K562 (cell line): Measurements from ENCODE around the gene KLHL22. TPM values are rescaled to one million over a fixed set of nuclear protein-coding genes. Genes with fewer than 3 reads are reported as not detected.

Experiments used
- ATF3 ChIP-seq, 2 experiments: fragments of 450-650 bp in 1 of 2; sonication (generic) in 1 of 2; formaldehyde crosslinking in 1 of 2; IDR thresholded peaks in 1 of 2; conservative IDR thresholded peaks in 1 of 2; 2 replicates each; pipeline versions ENCODE4 v1.6.1 to v1.8.1; 2016 to 2023; ENCODE audit warnings: mild to moderate bottlenecking in 2 of 2, moderate library complexity in 2 of 2, inconsistent platforms in 1 of 2, missing genetic modification reagents in 1 of 2
- CBX1 ChIP-seq: sonication (generic); IDR thresholded peaks from 2 replicates; pipeline ENCODE4 v1.6.1; 2016; ENCODE audit warnings: antibody characterized with exemption, low read depth, mild to moderate bottlenecking
- CBX8 ChIP-seq: fragments of 200-600 bp; sonication (generic); IDR thresholded peaks from 2 replicates; pipeline ENCODE4 v1.6.1; 2012; ENCODE audit warnings: borderline replicate concordance, mixed run types, low read depth, mild to moderate bottlenecking, moderate library complexity, mixed read lengths, low read length, control low read depth, inconsistent platforms; ENCODE audit not compliant: poor library complexity, severe bottlenecking; ENCODE audit errors: extremely low read depth
- DEAF1 ChIP-seq: fragments of 450-650 bp; formaldehyde crosslinking; IDR thresholded peaks from 2 replicates; pipeline ENCODE4 v1.4.0; 2020; ENCODE audit warnings: mild to moderate bottlenecking, moderate library complexity
- FOXJ2 ChIP-seq: fragments of 200-800 bp; sonication (Bioruptor generic); IDR thresholded peaks from 2 replicates; pipeline ENCODE4 v1.6.1; 2016; ENCODE audit warnings: missing genetic modification characterization, missing compliant biosample characterization
- GABPA ChIP-seq: fragments of 200-800 bp; sonication (Bioruptor generic); conservative IDR thresholded peaks from 2 replicates; pipeline ENCODE4 v1.6.1; 2016; ENCODE audit warnings: low read depth, missing genetic modification characterization, missing compliant biosample characterization
- MAFK ChIP-seq: IDR thresholded peaks from 2 replicates; pipeline ENCODE4 v1.6.1; 2011; ENCODE audit warnings: low read length, improper control_type of control experiment
- MTF1 ChIP-seq: fragments of 250-450 bp; sonication (Bioruptor Pico); IDR thresholded peaks from 2 replicates; pipeline ENCODE4 v1.9.0; 2021; ENCODE audit warnings: moderate library complexity, mild to moderate bottlenecking, inconsistent platforms, borderline replicate concordance
- NFYB ChIP-seq: IDR thresholded peaks from 2 replicates; pipeline ENCODE4 v1.6.1; 2011; ENCODE audit warnings: mild to moderate bottlenecking, moderate library complexity; ENCODE audit not compliant: insufficient read length; ENCODE audit errors: extremely low read depth
- NR1H2 ChIP-seq: sonication (generic); formaldehyde crosslinking; IDR thresholded peaks from 2 replicates; pipeline ENCODE4 v1.4.0; 2020; ENCODE audit warnings: mild to moderate bottlenecking, missing genetic modification reagents
- PHTF2 ChIP-seq: fragments of 250-450 bp; sonication (Bioruptor Pico); IDR thresholded peaks from 2 replicates; pipeline ENCODE4 v1.5.0; 2021; ENCODE audit warnings: mild to moderate bottlenecking
- POLR2G ChIP-seq: fragments of 200-400 bp; formaldehyde crosslinking; IDR thresholded peaks from 2 replicates; pipeline ENCODE4 v1.6.1; 2017; ENCODE audit warnings: low read depth, mild to moderate bottlenecking, antibody characterized with exemption, low read length, moderate library complexity
- RAD21 ChIP-seq, 2 experiments: fragments of 250-450 bp in 1 of 2; fragments of 450-650 bp in 1 of 2; sonication (Bioruptor Pico) in 1 of 2; formaldehyde crosslinking in 1 of 2; IDR thresholded peaks in 1 of 2; conservative IDR thresholded peaks in 1 of 2; 2 replicates each; pipeline versions ENCODE4 v1.4.0 to v1.8.0; 2020 to 2022; ENCODE audit warnings: mild to moderate bottlenecking in 2 of 2, moderate library complexity in 1 of 2
- RBM14 ChIP-seq: fragments of 200-400 bp; formaldehyde crosslinking; IDR thresholded peaks from 2 replicates; pipeline ENCODE4 v1.6.1; 2018; ENCODE audit warnings: low read depth, mild to moderate bottlenecking, low read length, moderate library complexity, borderline replicate concordance; ENCODE audit not compliant: insufficient read depth
- RBM22 ChIP-seq: fragments of 200-400 bp; formaldehyde crosslinking; IDR thresholded peaks from 2 replicates; pipeline ENCODE4 v1.6.1; 2018; ENCODE audit warnings: low read length, low read depth; ENCODE audit not compliant: poor library complexity, severe bottlenecking
- SMARCA4 ChIP-seq: fragments of 450-650 bp; IDR thresholded peaks from 2 replicates; pipeline ENCODE4 v1.6.1; 2016
- TBL1XR1 ChIP-seq, 2 experiments: IDR thresholded peaks; 2 replicates each; pipeline ENCODE4 v1.6.1; 2012; ENCODE audit warnings: improper control_type of control experiment in 2 of 2, low read length in 2 of 2, mild to moderate bottlenecking in 1 of 2
- ZBTB7A ChIP-seq: IDR thresholded peaks from 2 replicates; pipeline ENCODE4 v1.6.1; 2011; ENCODE audit warnings: low read depth, mild to moderate bottlenecking, low read length, moderate library complexity, borderline replicate concordance; ENCODE audit not compliant: control insufficient read depth
- ZFP36 ChIP-seq: fragments of 150-350 bp; IDR thresholded peaks from 2 replicates; pipeline ENCODE4 v1.6.1; 2018; ENCODE audit warnings: low read length, low read depth; ENCODE audit not compliant: partially characterized antibody
- ZKSCAN1 ChIP-seq: fragments of 150-350 bp; IDR thresholded peaks from 2 replicates; pipeline ENCODE4 v1.6.1; 2016; ENCODE audit warnings: low read depth, low read length
- ZNF699 ChIP-seq: fragments of 250-450 bp; sonication (Bioruptor Pico); IDR thresholded peaks from 2 replicates; pipeline ENCODE4 v1.8.0; 2021; ENCODE audit warnings: mild to moderate bottlenecking, moderate library complexity; ENCODE audit not compliant: insufficient replicate concordance
- polyA plus RNA-seq, 8 experiments: library from polyadenylated mRNA; depleted of rRNA in 4 of 8; stranded (reverse) in 5 of 8; unstranded in 3 of 8; fragments of >200 nt; fragmentation: Nextera tagmentation in 2 of 8; fragmentation: Illumina TruSeq in 1 of 8; extraction: Ambion mirVana in 2 of 8; extraction: Trizol in 1 of 8; gene quantifications; 2 replicates each; pipeline versions ENCODE4 v1.2.1 to v1.2.3, GENCODE V29; 2011 to 2014; ENCODE audit warnings: inconsistent platforms in 1 of 8, missing spikeins in 1 of 8
- total RNA-seq, 7 experiments: library from RNA; depleted of rRNA in 6 of 7; stranded (reverse); fragments of >200 nt in 6 of 7; fragmentation: Illumina TruSeq in 2 of 7; extraction: Trizol in 2 of 7; gene quantifications; 2 replicates each; pipeline versions ENCODE4 v1.2.1 to v1.2.3, GENCODE V29; 2011 to 2021; ENCODE audit warnings: low replicate concordance in 1 of 7
- TF ChIP-seq, protein P1 (sequence below): sonication (generic); formaldehyde crosslinking; IDR thresholded peaks from 2 replicates; pipeline ENCODE4 v1.8.0; 2022; ENCODE audit warnings: mild to moderate bottlenecking, missing genetic modification reagents, borderline replicate concordance

Gene KLHL22
- total and polyA plus RNA-seq, 9 of the 15 experiments (the other 6 are each of a cell fraction or from before 2014, with no cell fraction given): 1.3 to 25.6 (median 15.2) TPM

DNA sequence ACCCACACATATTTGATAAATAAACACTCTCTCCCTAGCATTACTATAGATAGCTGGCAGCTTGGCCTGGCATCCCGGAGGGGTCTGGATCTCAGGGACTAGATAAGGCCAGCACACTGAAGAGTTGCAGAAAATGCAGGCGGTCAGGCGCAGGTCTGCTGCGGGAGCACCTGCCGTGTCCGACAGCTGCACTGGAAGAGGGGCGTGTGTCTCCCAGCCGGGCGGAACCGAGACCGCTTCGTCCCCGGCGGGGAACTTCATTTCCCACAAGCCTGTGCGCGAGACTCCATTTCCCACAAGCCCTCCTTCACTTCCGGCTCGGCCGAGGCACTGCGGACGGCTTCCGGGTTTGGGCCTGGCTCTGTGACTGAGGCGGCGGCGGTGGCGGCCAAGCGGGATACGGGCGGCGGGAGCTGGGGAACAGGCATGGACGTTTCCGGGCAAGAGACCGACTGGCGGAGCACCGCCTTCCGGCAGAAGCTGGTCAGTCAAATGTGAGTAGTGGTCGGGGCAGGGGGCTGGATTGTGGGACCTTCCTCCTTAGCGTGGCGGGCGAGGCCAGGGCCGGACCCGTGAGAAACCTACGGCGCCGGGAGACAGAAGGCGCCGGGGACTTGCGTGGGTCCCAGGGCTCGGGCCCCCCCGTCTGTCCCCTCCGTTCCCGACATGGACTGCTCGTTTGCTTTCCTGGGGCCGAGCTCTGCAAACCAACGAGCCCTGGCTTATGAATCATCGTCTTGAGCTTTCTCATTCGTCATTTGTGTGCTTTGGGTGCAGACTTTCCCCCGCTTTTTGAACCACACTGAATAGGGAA is 11.9 kb upstream of the KLHL22 start, which contains the start of gene MED15 (continued):
- TF ChIP-seq TBL1XR1 (IDR thresholded peaks at IDR 0.05; ENCODE audit: low read length in 2 of 2): peak; percentile 87 to 98
- TF ChIP-seq ZFP36: peak; percentile 43
- TF ChIP-seq FOXJ2 (tag): no peak
- TF ChIP-seq RBM22: peak; percentile 97
- TF ChIP-seq SMARCA4: no peak
- TF ChIP-seq, protein P1, sequence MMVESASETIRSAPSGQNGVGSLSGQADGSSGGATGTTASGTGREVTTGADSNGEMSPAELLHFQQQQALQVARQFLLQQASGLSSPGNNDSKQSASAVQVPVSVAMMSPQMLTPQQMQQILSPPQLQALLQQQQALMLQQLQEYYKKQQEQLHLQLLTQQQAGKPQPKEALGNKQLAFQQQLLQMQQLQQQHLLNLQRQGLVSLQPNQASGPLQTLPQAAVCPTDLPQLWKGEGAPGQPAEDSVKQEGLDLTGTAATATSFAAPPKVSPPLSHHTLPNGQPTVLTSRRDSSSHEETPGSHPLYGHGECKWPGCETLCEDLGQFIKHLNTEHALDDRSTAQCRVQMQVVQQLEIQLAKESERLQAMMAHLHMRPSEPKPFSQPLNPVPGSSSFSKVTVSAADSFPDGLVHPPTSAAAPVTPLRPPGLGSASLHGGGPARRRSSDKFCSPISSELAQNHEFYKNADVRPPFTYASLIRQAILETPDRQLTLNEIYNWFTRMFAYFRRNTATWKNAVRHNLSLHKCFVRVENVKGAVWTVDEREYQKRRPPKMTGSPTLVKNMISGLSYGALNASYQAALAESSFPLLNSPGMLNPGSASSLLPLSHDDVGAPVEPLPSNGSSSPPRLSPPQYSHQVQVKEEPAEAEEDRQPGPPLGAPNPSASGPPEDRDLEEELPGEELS (CRISPR knock-in tag): peak; percentile 99
- no peak for TF ChIP-seq MTF1 (CRISPR knock-in tag)
- TF ChIP-seq POLR2G: peak; percentile 100
- TF ChIP-seq GABPA (tag): no peak
- no peak for TF ChIP-seq NFYB
- no peak for TF ChIP-seq ZNF699 (CRISPR knock-in tag)
- TF ChIP-seq RBM14: peak; percentile 99; the same call in 1 of the 2 replicates
- no peak for TF ChIP-seq ATF3 (IDR thresholded peaks at IDR 0.05)
- peak; percentile 94 for TF ChIP-seq ATF3 (CRISPR knock-in tag; conservative IDR thresholded peaks at IDR 0.05)
- TF ChIP-seq PHTF2: peak; percentile 89
- TF ChIP-seq ZBTB7A: no peak
- peak; percentile 64 for TF ChIP-seq MAFK
- TF ChIP-seq NR1H2: no peak
- peak; percentile 98 for TF ChIP-seq ZKSCAN1
- TF ChIP-seq CBX8: no peak
- TF ChIP-seq RAD21 (CRISPR knock-in tag; conservative IDR thresholded peaks at IDR 0.05 in 1 of 2, IDR thresholded peaks at IDR 0.05 in 1 of 2): peak in 1 of 2 experiments; percentile 40; a peak in 2 of 4 replicates
- no peak for TF ChIP-seq CBX1
- no peak for TF ChIP-seq DEAF1 (CRISPR knock-in tag)
